ENCODE data around the gene CATSPERE. TPM values are rescaled to one million over a fixed set of nuclear protein-coding genes. Genes with fewer than 3 reads are reported as not detected.

The CATSPERE gene
- total and polyA plus RNA-seq, 11 donors = 0.07 to 1.2 (median 0.25) TPM

- intact Hi-C loops (cut with DNase I) = no loop called here
Measured at GRCh38 chr1:244427647-244428046, 33.4 kb upstream of the CATSPERE start.

GRCh38 chr1:244429818-244430217 lies 31.3 kb upstream of the CATSPERE start:
- Histone ChIP-seq H3K4me3 (no peak overlapping the region), H3K4me1 (peaks cover 0 to 3% (median 0%) of the 10 kb centered on the region in 12 donors), H3K36me3 (peaks cover 0 to 51% (median 42%) of the 10 kb centered on the region in 9 donors), H3K9me3 (no peaks in the 10 kb centered on the region), H3K27ac (no peak overlapping the region), H3K27me3 (no peaks in the 10 kb centered on the region)
- no peak for TF ChIP-seq CTCF (IDR thresholded peaks at IDR 0.05)
- no peak for TF ChIP-seq POLR2A (IDR thresholded peaks at IDR 0.05)
- no peak for ATAC-seq
- DNase-seq = no peak
- WGBS, 4 donors = 76 to 98% (median 87%) methylated on average over 3 of the region's 3 CpGs
- intact Hi-C loops (cut with DNase I) = no loop called here

More at GRCh38 chr1:244427647-244428046, 33.4 kb upstream of the CATSPERE start:
- ATAC-seq (no peak), DNase-seq (no peak)
- no peaks in the 10 kb centered on the region for H3K27me3 ChIP-seq
- no peaks in the 10 kb centered on the region for H3K9me3 ChIP-seq
- TF ChIP-seq CTCF (IDR thresholded peaks at IDR 0.05) = no peak
- no peak for TF ChIP-seq POLR2A (IDR thresholded peaks at IDR 0.05)
- H3K4me3 ChIP-seq = no peak overlapping the region
- no peak overlapping the region for H3K27ac ChIP-seq
- H3K36me3 ChIP-seq = peaks cover 0 to 55% (median 46%) of the 10 kb centered on the region in 9 donors
- peaks cover 0 to 7% (median 0%) of the 10 kb centered on the region in 12 donors for H3K4me1 ChIP-seq

- H3K27me3 ChIP-seq = no peaks in the 10 kb centered on the region
- H3K9me3 ChIP-seq = no peaks in the 10 kb centered on the region
- ATAC-seq = no peak
Measured at GRCh38 chr1:244431166-244431565, 29.9 kb upstream of the CATSPERE start.

GRCh38 chr1:244435562-244436205 lies 25.4 kb upstream of the CATSPERE start:
- no peaks in the 10 kb centered on the region for H3K27me3 ChIP-seq
- no peak overlapping the region for H3K4me3 ChIP-seq
- 88 to 90% (median 89%) methylated on average over 6 of the region's 6 CpGs for WGBS, 4 donors
- H3K9me3 ChIP-seq = no peaks in the 10 kb centered on the region
- H3K4me1 ChIP-seq = peaks cover 0 to 16% (median 0%) of the 10 kb centered on the region in 12 donors
- no peak for TF ChIP-seq CTCF (IDR thresholded peaks at IDR 0.05)
- TF ChIP-seq POLR2A (IDR thresholded peaks at IDR 0.05) = no peak
- intact Hi-C loops (cut with DNase I) = no loop called here
- peaks cover 0 to 54% (median 34%) of the 10 kb centered on the region in 9 donors for H3K36me3 ChIP-seq
- no peak overlapping the region for H3K27ac ChIP-seq
- ATAC-seq (no peak), DNase-seq (no peak)

More at GRCh38 chr1:244431166-244431565, 29.9 kb upstream of the CATSPERE start:
- peaks cover 0 to 62% (median 46%) of the 10 kb centered on the region in 9 donors for H3K36me3 ChIP-seq
- no peak overlapping the region for H3K27ac ChIP-seq
- DNase-seq = no peak
- peaks cover 0 to 6% (median 0%) of the 10 kb centered on the region in 12 donors for H3K4me1 ChIP-seq
- H3K4me3 ChIP-seq = no peak overlapping the region
- intact Hi-C loops (cut with DNase I) = no loop called here
- TF ChIP-seq POLR2A (IDR thresholded peaks at IDR 0.05) = no peak

Data from heart left ventricle (tissue), 16 donors.